Neural progenitor cell (in vitro differentiated cells): ENCODE results near the gene CACNB4. TPM values are rescaled to one million over a fixed set of nuclear protein-coding genes. Genes with fewer than 3 reads are reported as not detected.

Experiments
- DNase-seq: peaks from one replicate; pipeline ENCODE4 v3.0.0-alpha.2; 2016; ENCODE audit warnings: low spot score
- H2AFZ ChIP-seq: fragments of 200-600 bp; sonication (generic); replicated peaks from 2 replicates; pipeline ENCODE4 v1.6.1; 2016; ENCODE audit warnings: antibody characterized with exemption
- H3F3A ChIP-seq: fragments of 200-600 bp; sonication (generic); 2 replicates; pipeline ENCODE4 v1.6.1; 2016; ENCODE audit warnings: antibody characterized with exemption, low read depth
- H3K27ac ChIP-seq: fragments of 200-600 bp; sonication (generic); 2 replicates; pipeline ENCODE4 v1.5.1; 2016; ENCODE audit warnings: mild to moderate bottlenecking
- H3K27me3 ChIP-seq: fragments of 200-600 bp; sonication (generic); 2 replicates; pipeline ENCODE4 v1.6.1; 2016; ENCODE audit warnings: mild to moderate bottlenecking, moderate library complexity
- H3K36me3 ChIP-seq: fragments of 200-600 bp; sonication (generic); 2 replicates; pipeline ENCODE4 v1.5.1; 2016
- H3K4me1 ChIP-seq: fragments of 200-600 bp; sonication (generic); 2 replicates; pipeline ENCODE4 v1.6.1; 2016; ENCODE audit warnings: mixed run types
- H3K4me2 ChIP-seq: fragments of 200-600 bp; sonication (generic); 2 replicates; pipeline ENCODE4 v1.6.1; 2016
- H3K4me3 ChIP-seq: fragments of 200-600 bp; sonication (generic); 2 replicates; pipeline ENCODE4 v1.5.1; 2016
- H3K79me2 ChIP-seq: fragments of 200-600 bp; sonication (generic); 2 replicates; pipeline ENCODE4 v1.6.1; 2016; ENCODE audit warnings: low read depth
- H3K9ac ChIP-seq: fragments of 200-600 bp; sonication (generic); 2 replicates; pipeline ENCODE4 v1.6.1; 2016
- H3K9me3 ChIP-seq: fragments of 200-600 bp; sonication (generic); 2 replicates; pipeline ENCODE4 v1.5.1; 2016; ENCODE audit warnings: low read depth
- H4K20me1 ChIP-seq: fragments of 200-600 bp; sonication (generic); 2 replicates; pipeline ENCODE4 v1.6.1; 2016; ENCODE audit warnings: low read depth
- H3K27ac Mint-ChIP-seq: 3 replicates; pipeline ENCODE4 v1.8.0; 2021; ENCODE audit warnings: mixed read lengths
- H3K27me3 Mint-ChIP-seq: 2 replicates; pipeline ENCODE4 v1.8.0; 2022; ENCODE audit warnings: low read depth, mild to moderate bottlenecking, inconsistent platforms, moderate library complexity, mixed read lengths; ENCODE audit not compliant: insufficient read depth
- H3K36me3 Mint-ChIP-seq: 3 replicates; pipeline ENCODE4 v1.8.0; 2021; ENCODE audit warnings: mixed read lengths
- H3K4me1 Mint-ChIP-seq: 3 replicates; pipeline ENCODE4 v1.8.0; 2021; ENCODE audit warnings: mixed read lengths
- H3K4me3 Mint-ChIP-seq: 3 replicates; pipeline ENCODE4 v1.8.0; 2021; ENCODE audit warnings: mild to moderate bottlenecking, moderate library complexity, mixed read lengths
- H3K9me3 Mint-ChIP-seq: 3 replicates; pipeline ENCODE4 v1.8.0; 2020; ENCODE audit warnings: mixed read lengths
- CTCF ChIP-seq: fragments of 200-600 bp; sonication (generic); IDR thresholded peaks from 2 replicates; pipeline ENCODE4 v1.5.1; 2017; ENCODE audit warnings: antibody characterized with exemption, mild to moderate bottlenecking
- EZH2 ChIP-seq: fragments of 200-600 bp; sonication (generic); IDR thresholded peaks from 2 replicates; pipeline ENCODE4 v1.6.1; 2017; ENCODE audit warnings: antibody characterized with exemption, mild to moderate bottlenecking, moderate library complexity
- EZH2phosphoT487 ChIP-seq: fragments of 200-600 bp; sonication (generic); IDR thresholded peaks from 2 replicates; pipeline ENCODE4 v1.6.1; 2017; ENCODE audit warnings: antibody characterized with exemption
- total RNA-seq: library from RNA; depleted of rRNA; stranded (reverse); fragments of >200 nt; gene quantifications from 2 replicates; pipeline ENCODE4 v1.2.3, GENCODE V29; 2015; ENCODE audit warnings: low replicate concordance

The CACNB4 gene
- total RNA-seq, 1 donor from 2014 or later = 14.2 TPM

- TF ChIP-seq CTCF (no peak), EZH2 (no peak), EZH2phosphoT487 (no peak)
- no peak for DNase-seq
- Histone ChIP-seq H3K36me3 (no peaks in the 10 kb centered on the region), H4K20me1 (no peaks in the 10 kb centered on the region), H2AFZ (no peak overlapping the region), H3K27ac (no peak overlapping the region), H3K4me2 (no peak overlapping the region), H3F3A (no peaks in the 10 kb centered on the region), H3K9me3 (no peaks in the 10 kb centered on the region), H3K9ac (no peak overlapping the region), H3K27me3 (no peaks in the 10 kb centered on the region), H3K4me3 (no peak overlapping the region), H3K4me1 (no peaks in the 10 kb centered on the region), H3K79me2 (no peaks in the 10 kb centered on the region)
- Mint-ChIP-seq H3K4me1 (no peaks in the 10 kb centered on the region), H3K4me3 (no peak overlapping the region), H3K27ac (no peak overlapping the region), H3K36me3 (peaks cover 6% of the 10 kb centered on the region), H3K9me3 (no peaks in the 10 kb centered on the region), H3K27me3 (peaks cover 7% of the 10 kb centered on the region)
Measured at GRCh38 chr2:151886241-151886640, 212.6 kb downstream of the CACNB4 start.

GRCh38 chr2:151882786-151883445 is 215.9 kb downstream of the CACNB4 start:
- H3K4me3 Mint-ChIP-seq = no peak overlapping the region
- H4K20me1 ChIP-seq = no peaks in the 10 kb centered on the region
- no peak for DNase-seq
- H3F3A ChIP-seq = no peaks in the 10 kb centered on the region
- H3K79me2 ChIP-seq = no peaks in the 10 kb centered on the region
- no peak overlapping the region for H3K4me3 ChIP-seq
- H3K9me3 Mint-ChIP-seq = no peaks in the 10 kb centered on the region
- no peaks in the 10 kb centered on the region for H3K36me3 ChIP-seq
- no peak overlapping the region for H3K27ac Mint-ChIP-seq
- H3K9ac ChIP-seq = no peak overlapping the region
- H3K27me3 ChIP-seq = no peaks in the 10 kb centered on the region
- no peaks in the 10 kb centered on the region for H3K4me1 Mint-ChIP-seq
- H3K9me3 ChIP-seq = no peaks in the 10 kb centered on the region
- H3K27me3 Mint-ChIP-seq = no peaks in the 10 kb centered on the region
- no peak overlapping the region for H3K27ac ChIP-seq
- no peak overlapping the region for H2AFZ ChIP-seq
- no peak for TF ChIP-seq EZH2
- TF ChIP-seq CTCF = no peak
- TF ChIP-seq EZH2phosphoT487 = no peak
- H3K36me3 Mint-ChIP-seq = peaks cover 10% of the 10 kb centered on the region
- H3K4me1 ChIP-seq = no peaks in the 10 kb centered on the region
- no peak overlapping the region for H3K4me2 ChIP-seq

GRCh38 chr2:151881342-151881741 is 217.5 kb downstream of the CACNB4 start:
- Histone ChIP-seq H2AFZ (no peak overlapping the region), H3K36me3 (no peaks in the 10 kb centered on the region), H4K20me1 (no peaks in the 10 kb centered on the region), H3F3A (no peaks in the 10 kb centered on the region), H3K9me3 (no peaks in the 10 kb centered on the region), H3K4me3 (no peak overlapping the region), H3K27ac (no peak overlapping the region), H3K4me2 (no peak overlapping the region), H3K4me1 (no peaks in the 10 kb centered on the region), H3K27me3 (no peaks in the 10 kb centered on the region), H3K79me2 (no peaks in the 10 kb centered on the region), H3K9ac (no peak overlapping the region)
- Mint-ChIP-seq H3K9me3 (no peaks in the 10 kb centered on the region), H3K27ac (no peak overlapping the region), H3K36me3 (peaks cover 10% of the 10 kb centered on the region), H3K27me3 (no peaks in the 10 kb centered on the region), H3K4me1 (no peaks in the 10 kb centered on the region), H3K4me3 (no peak overlapping the region)
- TF ChIP-seq EZH2phosphoT487 = no peak
- no peak for TF ChIP-seq CTCF
- TF ChIP-seq EZH2 = no peak
- no peak for DNase-seq
